ENCODE measurements around the gene EPB41L4B.

DNA sequence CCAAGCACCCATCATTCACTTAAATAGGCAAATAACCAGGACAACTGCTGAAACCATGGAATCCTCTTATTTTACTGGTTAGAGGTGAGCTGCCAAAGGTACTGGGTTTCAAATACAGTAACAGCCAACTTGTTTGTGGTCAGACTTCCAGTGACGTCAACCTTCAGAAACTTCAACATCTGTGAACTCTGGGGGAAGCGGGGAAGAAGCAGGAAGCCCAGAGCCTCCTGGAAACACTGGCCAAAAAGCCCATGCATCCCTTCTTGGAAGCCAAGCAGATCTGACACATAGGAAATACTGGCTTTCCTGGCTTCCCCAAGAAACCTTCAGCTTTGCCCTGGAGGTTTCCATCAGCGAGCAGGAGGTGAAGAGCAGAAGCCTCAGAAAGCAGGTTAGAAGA, 148.9 kb downstream of the EPB41L4B start:
- TF ChIP-seq, protein P1, sequence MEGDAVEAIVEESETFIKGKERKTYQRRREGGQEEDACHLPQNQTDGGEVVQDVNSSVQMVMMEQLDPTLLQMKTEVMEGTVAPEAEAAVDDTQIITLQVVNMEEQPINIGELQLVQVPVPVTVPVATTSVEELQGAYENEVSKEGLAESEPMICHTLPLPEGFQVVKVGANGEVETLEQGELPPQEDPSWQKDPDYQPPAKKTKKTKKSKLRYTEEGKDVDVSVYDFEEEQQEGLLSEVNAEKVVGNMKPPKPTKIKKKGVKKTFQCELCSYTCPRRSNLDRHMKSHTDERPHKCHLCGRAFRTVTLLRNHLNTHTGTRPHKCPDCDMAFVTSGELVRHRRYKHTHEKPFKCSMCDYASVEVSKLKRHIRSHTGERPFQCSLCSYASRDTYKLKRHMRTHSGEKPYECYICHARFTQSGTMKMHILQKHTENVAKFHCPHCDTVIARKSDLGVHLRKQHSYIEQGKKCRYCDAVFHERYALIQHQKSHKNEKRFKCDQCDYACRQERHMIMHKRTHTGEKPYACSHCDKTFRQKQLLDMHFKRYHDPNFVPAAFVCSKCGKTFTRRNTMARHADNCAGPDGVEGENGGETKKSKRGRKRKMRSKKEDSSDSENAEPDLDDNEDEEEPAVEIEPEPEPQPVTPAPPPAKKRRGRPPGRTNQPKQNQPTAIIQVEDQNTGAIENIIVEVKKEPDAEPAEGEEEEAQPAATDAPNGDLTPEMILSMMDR (IDR thresholded peaks at IDR 0.05; ENCODE audit: low read depth, low read length): no peak
- no peak for TF ChIP-seq EZH2phosphoT487 (IDR thresholded peaks at IDR 0.05; ENCODE audit: low read depth)
